ENCODE measurements around the gene LZTR1. TPM values are rescaled to one million over a fixed set of nuclear protein-coding genes. Genes with fewer than 3 reads are reported as not detected.
A peak's percentile ranks its signal among the peaks of the same experiment; 100 is the strongest.

The LZTR1 gene
- total and polyA plus RNA-seq, 10 of the 15 experiments (the other 5 are each of a cell fraction or from before 2014, with no cell fraction given) = 0.82 to 50.3 (median 19.3) TPM

DNA sequence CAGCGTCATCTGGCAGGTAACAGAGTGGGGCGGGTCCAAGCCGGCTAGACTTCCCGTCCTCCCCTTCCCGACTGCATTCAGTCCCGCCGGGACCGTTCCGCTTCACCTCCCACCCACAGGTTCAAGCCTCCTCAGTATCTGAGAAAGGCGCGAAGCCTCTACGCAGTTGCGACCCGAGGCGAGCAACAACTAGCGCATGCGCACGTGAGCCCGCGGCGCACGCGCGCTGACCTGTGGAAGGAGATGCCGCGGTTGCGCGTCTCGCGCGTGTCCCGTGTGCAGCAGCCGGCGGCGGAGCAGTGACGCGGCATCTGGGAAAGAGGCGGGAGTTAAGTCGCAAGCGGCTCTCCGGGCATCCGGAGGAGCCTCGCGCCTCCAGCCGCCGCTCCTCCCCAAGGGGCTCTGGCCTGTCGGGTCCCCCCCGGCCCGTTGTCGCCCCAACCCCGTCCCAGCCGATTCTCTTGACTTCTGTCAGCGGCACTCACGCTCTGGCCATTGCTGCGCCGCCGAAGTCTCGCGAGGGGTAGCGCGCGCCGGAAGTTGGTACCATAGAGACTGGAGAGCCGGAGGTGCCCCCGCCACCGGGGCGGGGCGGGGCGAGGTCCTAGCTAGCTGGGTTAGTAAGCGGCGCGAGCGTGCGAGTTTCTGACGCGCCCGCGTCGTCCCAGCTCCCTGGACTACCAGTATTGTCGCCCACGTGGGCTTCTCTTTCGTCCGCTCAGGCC is 19.7 kb downstream of the LZTR1 start, which contains the start of gene THAP7 (continued):
- TF ChIP-seq E2F4 (IDR thresholded peaks at IDR 0.05; ENCODE audit: low read depth, low read length) = 0 out of 2 replicates have a peak, but pooled peaks have one; percentile 42
- TF ChIP-seq ZNF274 (IDR thresholded peaks at IDR 0.05; ENCODE audit: insufficient read depth, insufficient read length) = no peak
- no peak for TF ChIP-seq CBX5 (IDR thresholded peaks at IDR 0.05; ENCODE audit: low read depth)
- peak; percentile 91 for TF ChIP-seq POLR2AphosphoS5 (IDR thresholded peaks at IDR 0.05; ENCODE audit: low read length)
- peak in 1 of 2 experiments; percentile 37; a peak in 1 of 4 replicates for TF ChIP-seq SRF (IDR thresholded peaks at IDR 0.05; ENCODE audit: low read depth in 2 of 2, low read length in 2 of 2)
- TF ChIP-seq, protein P1, sequence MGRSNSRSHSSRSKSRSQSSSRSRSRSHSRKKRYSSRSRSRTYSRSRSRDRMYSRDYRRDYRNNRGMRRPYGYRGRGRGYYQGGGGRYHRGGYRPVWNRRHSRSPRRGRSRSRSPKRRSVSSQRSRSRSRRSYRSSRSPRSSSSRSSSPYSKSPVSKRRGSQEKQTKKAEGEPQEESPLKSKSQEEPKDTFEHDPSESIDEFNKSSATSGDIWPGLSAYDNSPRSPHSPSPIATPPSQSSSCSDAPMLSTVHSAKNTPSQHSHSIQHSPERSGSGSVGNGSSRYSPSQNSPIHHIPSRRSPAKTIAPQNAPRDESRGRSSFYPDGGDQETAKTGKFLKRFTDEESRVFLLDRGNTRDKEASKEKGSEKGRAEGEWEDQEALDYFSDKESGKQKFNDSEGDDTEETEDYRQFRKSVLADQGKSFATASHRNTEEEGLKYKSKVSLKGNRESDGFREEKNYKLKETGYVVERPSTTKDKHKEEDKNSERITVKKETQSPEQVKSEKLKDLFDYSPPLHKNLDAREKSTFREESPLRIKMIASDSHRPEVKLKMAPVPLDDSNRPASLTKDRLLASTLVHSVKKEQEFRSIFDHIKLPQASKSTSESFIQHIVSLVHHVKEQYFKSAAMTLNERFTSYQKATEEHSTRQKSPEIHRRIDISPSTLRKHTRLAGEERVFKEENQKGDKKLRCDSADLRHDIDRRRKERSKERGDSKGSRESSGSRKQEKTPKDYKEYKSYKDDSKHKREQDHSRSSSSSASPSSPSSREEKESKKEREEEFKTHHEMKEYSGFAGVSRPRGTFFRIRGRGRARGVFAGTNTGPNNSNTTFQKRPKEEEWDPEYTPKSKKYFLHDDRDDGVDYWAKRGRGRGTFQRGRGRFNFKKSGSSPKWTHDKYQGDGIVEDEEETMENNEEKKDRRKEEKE (IDR thresholded peaks at IDR 0.05) = no peak
- no peak for TF ChIP-seq ZNF592 (IDR thresholded peaks at IDR 0.05)
- TF ChIP-seq NRF1 (conservative IDR thresholded peaks at IDR 0.05; ENCODE audit: low read depth, low read length) = peak; percentile 99
- no peak for TF ChIP-seq NR2C2 (IDR thresholded peaks at IDR 0.05; ENCODE audit: borderline replicate concordance, control insufficient read depth, insufficient read length, low read depth)
- no peak for TF ChIP-seq HSF1 (IDR thresholded peaks at IDR 0.05; ENCODE audit: low read depth, low read length)
- TF ChIP-seq HDAC6 (IDR thresholded peaks at IDR 0.05; ENCODE audit: unreplicated experiment) = no peak
- TF ChIP-seq MTA2 (IDR thresholded peaks at IDR 0.05; ENCODE audit: low read depth) = no peak
- peak; percentile 47 for TF ChIP-seq NBN (IDR thresholded peaks at IDR 0.05)
- peak; percentile 90 for TF ChIP-seq MYC (IDR thresholded peaks at IDR 0.05; ENCODE audit: insufficient read depth, insufficient read length, insufficient replicate concordance, low read length, severe bottlenecking)
- TF ChIP-seq, protein P2, sequence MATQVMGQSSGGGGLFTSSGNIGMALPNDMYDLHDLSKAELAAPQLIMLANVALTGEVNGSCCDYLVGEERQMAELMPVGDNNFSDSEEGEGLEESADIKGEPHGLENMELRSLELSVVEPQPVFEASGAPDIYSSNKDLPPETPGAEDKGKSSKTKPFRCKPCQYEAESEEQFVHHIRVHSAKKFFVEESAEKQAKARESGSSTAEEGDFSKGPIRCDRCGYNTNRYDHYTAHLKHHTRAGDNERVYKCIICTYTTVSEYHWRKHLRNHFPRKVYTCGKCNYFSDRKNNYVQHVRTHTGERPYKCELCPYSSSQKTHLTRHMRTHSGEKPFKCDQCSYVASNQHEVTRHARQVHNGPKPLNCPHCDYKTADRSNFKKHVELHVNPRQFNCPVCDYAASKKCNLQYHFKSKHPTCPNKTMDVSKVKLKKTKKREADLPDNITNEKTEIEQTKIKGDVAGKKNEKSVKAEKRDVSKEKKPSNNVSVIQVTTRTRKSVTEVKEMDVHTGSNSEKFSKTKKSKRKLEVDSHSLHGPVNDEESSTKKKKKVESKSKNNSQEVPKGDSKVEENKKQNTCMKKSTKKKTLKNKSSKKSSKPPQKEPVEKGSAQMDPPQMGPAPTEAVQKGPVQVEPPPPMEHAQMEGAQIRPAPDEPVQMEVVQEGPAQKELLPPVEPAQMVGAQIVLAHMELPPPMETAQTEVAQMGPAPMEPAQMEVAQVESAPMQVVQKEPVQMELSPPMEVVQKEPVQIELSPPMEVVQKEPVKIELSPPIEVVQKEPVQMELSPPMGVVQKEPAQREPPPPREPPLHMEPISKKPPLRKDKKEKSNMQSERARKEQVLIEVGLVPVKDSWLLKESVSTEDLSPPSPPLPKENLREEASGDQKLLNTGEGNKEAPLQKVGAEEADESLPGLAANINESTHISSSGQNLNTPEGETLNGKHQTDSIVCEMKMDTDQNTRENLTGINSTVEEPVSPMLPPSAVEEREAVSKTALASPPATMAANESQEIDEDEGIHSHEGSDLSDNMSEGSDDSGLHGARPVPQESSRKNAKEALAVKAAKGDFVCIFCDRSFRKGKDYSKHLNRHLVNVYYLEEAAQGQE (IDR thresholded peaks at IDR 0.05; ENCODE audit: low read depth, low read length) = no peak
